Esophagus muscularis mucosa (tissue), 4 donors: ENCODE data around the gene OR13C2.

Source experiments
- CTCF ChIP-seq, 3 experiments: fragments of 200-600 bp in 2 of 3; fragments of 450-650 bp in 1 of 3; sonication (generic) in 2 of 3; IDR thresholded peaks; one replicate each; pipeline ENCODE4 v1.5.1; 2017 to 2019; ENCODE audit warnings: antibody characterized with exemption in 3 of 3, mild to moderate bottlenecking in 2 of 3, moderate library complexity in 1 of 3
- EP300 ChIP-seq: sonication (generic); formaldehyde crosslinking; IDR thresholded peaks from one replicate; pipeline ENCODE4 v1.6.1; 2017; ENCODE audit warnings: antibody characterized with exemption
- POLR2A ChIP-seq: fragments of 450-650 bp; IDR thresholded peaks from one replicate; pipeline ENCODE4 v1.6.1; 2017; ENCODE audit warnings: antibody characterized with exemption, moderate library complexity, mild to moderate bottlenecking, low read depth
- POLR2AphosphoS5 ChIP-seq, 2 donors: sonication (generic); formaldehyde crosslinking; IDR thresholded peaks; one replicate each; pipeline ENCODE4 v1.6.1; 2017; ENCODE audit warnings: antibody characterized with exemption in 2 of 2

- no peak for TF ChIP-seq EP300
- TF ChIP-seq CTCF (IDR thresholded peaks at IDR 0.05): no peak
- TF ChIP-seq POLR2AphosphoS5 (IDR thresholded peaks at IDR 0.05): no peak
- TF ChIP-seq POLR2A: no peak
Measured at GRCh38 chr9:104586496-104587180, 18.8 kb downstream of the OR13C2 start.
